GM21526 (cell line): ENCODE results near the gene TBC1D14.
"Not testable (repeated sequence)": the region's sequence is repeated elsewhere in the genome, so short reads cannot be mapped to it uniquely, and the experiment has no call there.

Source experiments
- ATAC-seq: cut with Tn5 transposase; IDR thresholded peaks from one replicate; pipeline ENCODE4 v1.9.1; 2021; ENCODE audit warnings: moderate library complexity; ENCODE audit not compliant: unreplicated experiment, low FRiP score

The TBC1D14 gene

DNA sequence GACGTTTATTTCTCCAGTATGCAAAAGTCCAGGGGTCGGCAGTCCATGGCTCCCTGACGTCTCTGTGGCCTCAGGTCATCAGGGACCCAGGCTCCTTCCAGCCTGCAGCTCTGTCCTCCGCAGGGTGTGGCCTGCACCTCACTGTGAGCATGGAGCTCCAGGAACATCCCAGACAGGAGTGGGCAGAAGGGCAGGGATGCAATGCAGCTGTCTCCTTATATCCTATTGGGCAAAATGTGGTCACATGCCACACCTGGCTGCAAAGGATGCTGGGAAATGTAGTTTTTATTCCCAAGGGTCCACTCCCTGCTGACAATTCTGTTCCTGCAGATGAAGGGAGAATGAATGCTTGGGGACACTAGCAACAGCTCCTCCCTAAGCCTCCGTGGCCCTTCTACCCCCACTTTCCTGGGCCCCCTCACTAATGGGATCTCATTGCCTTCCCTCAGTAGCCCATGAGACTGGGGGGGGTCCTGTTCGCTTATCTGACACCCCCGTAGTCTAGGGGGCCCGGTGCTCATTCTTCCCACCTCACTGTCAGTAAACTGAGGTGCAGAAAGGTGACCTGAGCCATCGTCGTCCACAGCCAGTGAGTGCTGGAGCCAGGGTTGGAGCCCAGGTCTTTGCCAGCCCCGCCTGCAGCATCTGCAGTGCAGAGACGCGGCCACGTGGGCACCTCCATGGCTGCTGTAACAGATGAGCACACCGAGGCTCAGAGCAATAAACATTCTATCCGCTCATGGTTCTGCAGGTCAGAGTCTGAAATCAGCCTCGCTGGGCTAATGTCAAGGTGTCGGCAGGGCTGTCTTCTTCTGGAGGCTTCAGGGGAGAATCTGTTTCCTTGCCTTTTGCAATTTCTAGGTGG lies 164.1 kb downstream of the TBC1D14 start:
- no peak for ATAC-seq

DNA sequence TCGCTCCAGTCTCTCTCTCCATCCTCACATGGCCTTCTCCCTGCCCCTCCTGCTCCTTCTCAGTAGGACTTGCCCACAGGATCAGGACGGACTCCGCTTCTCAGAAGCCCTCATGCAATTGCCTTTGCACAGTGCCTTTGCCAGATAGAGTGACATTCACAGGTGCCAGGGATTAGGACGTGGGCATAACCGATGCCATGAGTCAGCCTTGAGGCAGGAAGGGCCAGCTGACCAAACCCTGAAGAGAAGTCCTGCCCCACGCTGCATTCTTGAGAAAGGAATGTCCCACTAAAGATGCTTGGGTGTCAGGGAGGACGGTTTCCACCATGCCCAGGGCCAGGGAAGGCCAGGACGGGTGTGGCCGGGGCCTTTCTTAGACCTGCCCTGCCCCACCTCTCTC lies 164.8 kb downstream of the TBC1D14 start:
- ATAC-seq, result no peak

DNA sequence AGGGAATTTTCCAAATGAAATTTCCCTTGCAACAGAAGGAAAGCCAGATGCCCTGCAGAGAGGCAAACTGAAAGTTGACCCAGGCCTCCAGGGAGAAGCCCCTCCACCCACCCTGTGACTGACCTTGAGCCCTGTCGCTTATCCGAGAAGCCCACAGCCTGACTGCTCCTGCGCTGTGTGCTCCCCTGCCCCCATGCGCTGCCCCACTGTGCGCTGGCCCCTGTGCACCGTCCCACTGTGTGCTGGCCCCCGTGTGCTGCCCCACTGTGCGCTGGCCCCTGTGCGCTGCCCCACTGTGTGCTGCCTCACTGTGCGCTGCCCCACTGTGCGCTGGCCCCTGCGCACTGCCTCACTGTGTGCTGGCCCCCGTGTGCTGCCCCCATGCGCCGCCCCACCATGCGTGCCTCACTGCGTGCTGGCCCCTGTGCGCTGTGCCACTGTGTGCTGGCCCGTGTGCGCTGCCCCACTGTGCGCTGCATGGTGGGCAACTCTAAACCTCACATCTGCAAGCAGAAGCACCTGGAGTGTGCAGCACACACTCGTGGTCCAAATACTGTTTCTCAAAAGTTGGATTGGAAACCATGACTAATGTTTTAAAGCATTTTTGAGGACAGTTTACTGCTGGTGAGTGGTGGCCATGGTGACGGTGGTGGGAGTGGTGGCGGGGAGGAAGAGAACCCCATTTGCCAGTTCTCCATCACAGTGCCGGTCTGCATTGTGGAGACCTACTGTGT lies 166.5 kb downstream of the TBC1D14 start:
- no peak for ATAC-seq

DNA sequence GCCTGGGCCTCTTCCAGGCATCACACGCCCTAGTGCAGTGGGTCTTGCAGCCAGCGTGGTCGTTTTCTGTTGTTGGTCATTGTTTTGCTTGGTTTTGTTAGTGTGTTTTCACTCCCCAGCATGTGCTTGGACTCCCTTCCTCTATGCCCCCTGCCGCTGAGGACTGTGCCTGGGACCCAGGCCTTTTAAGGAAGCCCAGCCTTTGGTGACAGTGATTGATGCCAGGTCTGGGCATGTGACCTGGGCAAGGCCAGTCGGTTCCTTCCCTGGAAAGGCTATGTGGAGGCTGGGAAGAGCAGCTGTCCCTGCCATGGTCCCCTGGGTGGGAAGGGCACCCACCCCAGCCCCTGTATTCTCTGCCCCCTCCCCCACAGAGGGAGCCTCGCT lies 167.1 kb downstream of the TBC1D14 start:
- ATAC-seq, result no peak

DNA sequence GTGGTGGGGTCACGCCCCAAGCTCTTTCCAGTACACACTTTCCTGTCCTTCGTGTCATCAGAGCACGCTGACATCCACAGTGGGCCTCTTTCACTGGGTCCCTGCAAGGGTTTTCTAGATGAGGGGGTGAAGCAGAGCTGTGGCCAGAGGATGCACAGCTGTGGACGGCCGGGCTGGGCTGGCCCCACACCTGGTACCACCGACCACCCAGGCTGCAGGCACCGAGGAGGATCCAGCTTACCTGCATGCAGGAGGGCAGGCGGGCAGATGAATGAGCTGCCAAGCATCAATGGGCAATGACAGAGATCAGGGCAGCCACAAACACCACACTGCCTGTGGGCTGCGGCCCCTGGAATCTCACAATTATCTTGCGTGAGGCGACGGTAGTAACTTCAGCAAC lies 167.7 kb downstream of the TBC1D14 start:
- no peak for ATAC-seq

DNA sequence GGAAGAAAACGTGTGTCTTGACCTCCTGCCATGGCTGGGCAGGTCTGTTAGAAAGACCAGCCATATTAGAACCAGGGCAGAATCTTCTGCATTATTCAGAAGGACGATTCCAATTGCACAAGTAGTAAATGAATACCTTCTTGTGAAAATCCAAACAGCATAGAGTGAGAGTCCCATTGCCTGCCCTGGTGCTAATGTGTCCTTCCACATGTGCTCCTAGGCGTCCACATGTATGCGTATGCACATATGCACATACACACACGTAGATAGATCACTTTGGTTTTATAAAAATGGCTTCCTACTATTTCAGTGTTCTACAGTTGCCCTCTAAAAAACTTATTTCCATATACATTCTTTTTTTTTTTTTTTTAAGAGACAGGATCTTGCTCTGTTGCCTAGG lies 168.4 kb downstream of the TBC1D14 start:
- ATAC-seq, result no peak

DNA sequence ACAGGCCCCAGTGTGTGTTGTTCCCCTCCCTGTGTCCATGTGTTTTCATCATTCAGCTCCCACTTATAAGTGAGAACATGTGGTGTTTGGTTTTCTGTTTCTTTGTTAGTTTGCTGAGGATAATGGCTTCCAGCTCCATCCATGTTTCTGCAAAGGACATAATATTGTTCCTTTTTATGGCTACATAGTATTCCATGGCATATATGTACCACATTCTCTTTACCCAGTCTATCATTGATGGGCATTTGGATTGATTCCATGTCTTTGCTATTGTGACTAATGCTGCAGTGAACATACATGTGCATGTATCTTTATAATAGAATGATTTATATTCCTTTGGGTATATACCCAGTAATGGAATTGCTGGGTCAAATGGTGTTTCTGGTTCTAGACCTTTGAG lies 169.9 kb downstream of the TBC1D14 start:
- not testable (repeated sequence) for ATAC-seq

DNA sequence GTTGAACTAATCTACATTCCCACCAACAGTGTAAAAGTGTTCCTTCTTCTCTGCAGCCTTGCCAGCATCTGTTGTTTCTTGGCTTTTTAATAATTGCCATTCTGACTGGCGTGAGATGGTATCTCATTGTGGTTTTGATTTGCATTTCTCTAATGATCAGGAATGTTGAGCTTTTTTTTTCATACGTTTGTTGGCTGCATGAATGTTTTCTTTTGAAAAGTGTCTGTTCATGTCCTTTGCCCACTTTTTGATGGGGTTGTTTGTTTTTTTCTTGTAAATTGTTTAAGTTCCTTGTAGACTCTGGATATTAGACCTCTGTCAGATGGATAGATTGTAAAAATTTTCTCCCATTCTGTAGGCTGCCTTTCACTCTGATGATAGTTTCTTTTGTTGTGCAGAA lies 170.3 kb downstream of the TBC1D14 start:
- not testable (repeated sequence) for ATAC-seq
